ENCODE results near the gene LSMEM2. TPM values are rescaled to one million over a fixed set of nuclear protein-coding genes. Genes with fewer than 3 reads are reported as not detected.

LSMEM2 gene
- total and polyA plus RNA-seq, 9 of the 15 experiments (the other 6 are each of a cell fraction or from before 2014, with no cell fraction given) = not detected

- TF ChIP-seq CHD1 (IDR thresholded peaks at IDR 0.05; ENCODE audit: low read length) = no peak
- TF ChIP-seq FOXP4 (CRISPR knock-in tag; IDR thresholded peaks at IDR 0.05; ENCODE audit: borderline replicate concordance) = 0 out of 2 replicates have a peak, but pooled peaks have one; percentile 58
- no peak for TF ChIP-seq PRMT5 (CRISPR knock-in tag; IDR thresholded peaks at IDR 0.05)
- TF ChIP-seq TBL1XR1 (IDR thresholded peaks at IDR 0.05; ENCODE audit: low read length in 2 of 2) = no peak
- no peak for TF ChIP-seq STAG1 (CRISPR knock-in tag; IDR thresholded peaks at IDR 0.05; ENCODE audit: borderline replicate concordance)
- no peak for TF ChIP-seq THAP7 (CRISPR knock-in tag; IDR thresholded peaks at IDR 0.05)
- no peak for TF ChIP-seq SAFB2 (IDR thresholded peaks at IDR 0.05; ENCODE audit: borderline replicate concordance, low read depth, low read length, severe bottlenecking)
- no peak for TF ChIP-seq HMGN3 (IDR thresholded peaks at IDR 0.05; ENCODE audit: borderline replicate concordance, extremely low read depth, insufficient read length, low read depth, low read length)
- TF ChIP-seq RBM14 (IDR thresholded peaks at IDR 0.05; ENCODE audit: borderline replicate concordance, insufficient read depth, low read depth, low read length) = no peak
- TF ChIP-seq E2F1 (CRISPR knock-in tag; IDR thresholded peaks at IDR 0.05) = no peak
- TF ChIP-seq TEAD4 (IDR thresholded peaks at IDR 0.05; ENCODE audit: low read length) = no peak
- TF ChIP-seq TEAD4 (CRISPR knock-in tag; IDR thresholded peaks at IDR 0.05; ENCODE audit: borderline replicate concordance) = no peak
- TF ChIP-seq USF2 (CRISPR knock-in tag; IDR thresholded peaks at IDR 0.05) = no peak
- TF ChIP-seq XRCC4 (IDR thresholded peaks at IDR 0.05; ENCODE audit: extremely low read depth, insufficient read depth, insufficient read length) = no peak
- TF ChIP-seq ZFP1 (CRISPR knock-in tag; IDR thresholded peaks at IDR 0.05) = no peak
- TF ChIP-seq RAD51 (IDR thresholded peaks at IDR 0.05; ENCODE audit: borderline replicate concordance, low read depth) = no peak
- no peak for TF ChIP-seq ZNF655 (CRISPR knock-in tag; IDR thresholded peaks at IDR 0.05)
- TF ChIP-seq ZNF184 (CRISPR knock-in tag; IDR thresholded peaks at IDR 0.05) = no peak
- no peak for TF ChIP-seq SIN3B (IDR thresholded peaks at IDR 0.05; ENCODE audit: low read depth)
- TF ChIP-seq YY1 (IDR thresholded peaks at IDR 0.05; ENCODE audit: borderline replicate concordance in 1 of 3, control insufficient read depth in 1 of 3, extremely low read depth in 1 of 3, insufficient read depth in 3 of 3, insufficient read length in 1 of 3, insufficient replicate concordance in 2 of 3, low read depth in 1 of 3, low read length in 2 of 3) = no peak
- no peak for TF ChIP-seq MYBL2 (IDR thresholded peaks at IDR 0.05; ENCODE audit: low read depth)
- TF ChIP-seq MYBL2 (CRISPR knock-in tag; IDR thresholded peaks at IDR 0.05; ENCODE audit: borderline replicate concordance) = no peak
- TF ChIP-seq ERF (CRISPR knock-in tag; IDR thresholded peaks at IDR 0.05) = no peak
These were observed 32.4 kb upstream of the LSMEM2 start (continued) for GRCh38 chr3:50246517-50246954.
